Motor neuron (in vitro differentiated cells): Measurements from ENCODE around the gene KIF21A. TPM values are rescaled to one million over a fixed set of nuclear protein-coding genes. Genes with fewer than 3 reads are reported as not detected.

Experiments used
- ATAC-seq, 8 experiments: fragments of 200-7000 bp; cut with Tn5 transposase; replicated peaks in 6 of 8; 2 replicates each; pipeline ENCODE4 v1.8.0; 2021; ENCODE audit warnings: mild to moderate bottlenecking in 8 of 8, moderate library complexity in 8 of 8
- H3K27ac ChIP-seq, 2 donors: fragments of 250-450 bp; sonication (Bioruptor Pico); 2 replicates each; pipeline ENCODE4 v1.9.0; 2021; ENCODE audit warnings: antibody characterized with exemption in 2 of 2, mild to moderate bottlenecking in 2 of 2, moderate library complexity in 1 of 2
- H3K4me1 ChIP-seq, 2 donors: fragments of 250-450 bp; sonication (Bioruptor Pico); replicated peaks in 1 of 2; 2 replicates each; pipeline ENCODE4 v1.6.1; 2021; ENCODE audit warnings: antibody characterized with exemption in 2 of 2, mild to moderate bottlenecking in 2 of 2, moderate library complexity in 1 of 2
- H3K4me3 ChIP-seq, 5 donors: fragments of 250-450 bp; sonication (Bioruptor Pico); 2 replicates each; pipeline ENCODE4 v1.9.0; 2021; ENCODE audit warnings: antibody characterized with exemption in 5 of 5, mild to moderate bottlenecking in 5 of 5, moderate library complexity in 4 of 5
- WGBS, 10 experiments: fragments of 450-650 bp; shearing (Covaris generic); methylation state at CpG; one replicate each; pipeline ENCODE4 v1.0.0; 2022; 5-methylcytosine and 5-hydroxymethylcytosine counted together
- in situ Hi-C, 9 experiments: fragments of 400-800 bp; cut with MboI; loops; one replicate each; pipeline ENCODE4 v1.15.0; 2021; ENCODE audit warnings: low sequenced_read_pairs in 9 of 9, low pct_unique_long_range_greater_than_20kb in 2 of 9; ENCODE audit not compliant: unreplicated experiment in 9 of 9
- total RNA-seq, 8 experiments: library from RNA; unstranded; fragments of 300-600 nt; gene quantifications; 2 replicates each; pipeline versions ENCODE4 v1.2.3 to v1.2.4, GENCODE V29; 2022

Gene KIF21A
- total RNA-seq, 8 experiments from 2014 or later = 4.6 to 96.4 (median 84.1) TPM

DNA sequence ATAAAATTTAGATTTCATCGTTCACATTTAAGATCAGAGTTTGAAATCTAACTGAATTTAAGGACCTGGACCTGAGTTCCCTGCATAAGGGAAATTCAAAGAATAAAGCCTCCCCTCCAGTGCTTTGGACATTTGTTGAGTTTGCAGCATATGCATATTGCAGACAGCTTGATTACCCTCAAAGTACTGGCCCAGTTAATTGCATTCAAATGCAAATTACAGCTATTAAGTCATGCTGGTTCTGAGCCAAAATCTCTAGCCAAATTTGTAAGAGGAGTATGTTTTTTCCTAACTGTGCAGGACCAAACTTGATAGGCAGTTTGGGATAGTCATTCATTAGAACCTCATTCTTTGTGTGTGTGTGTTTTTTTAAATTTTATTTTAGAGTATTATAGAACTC lies 9.1 kb upstream of the KIF21A start:
- WGBS, 10 experiments = 0 to 64% (median 11%) methylated on average over 1 of the region's 1 CpG; no CpG with 5 or more reads in 2 of the 10 experiments
- in situ Hi-C loops = no loop called here
- ATAC-seq = peak in 3 of 8 experiments; percentile 39 to 47 (median 41)
- Histone ChIP-seq H3K4me3 (no peak overlapping the region), H3K4me1 (peaks cover 0 to 5% of the 10 kb centered on the region in 2 donors), H3K27ac (no peak overlapping the region)

- no peak for ATAC-seq
- in situ Hi-C loops = no loop called here
- H3K4me1 ChIP-seq = peaks cover 8 to 14% of the 10 kb centered on the region in 2 donors
- H3K27ac ChIP-seq = no peak overlapping the region
- no peak overlapping the region for H3K4me3 ChIP-seq
Observed at GRCh38 chr12:39448038-39448437, 5.1 kb upstream of the KIF21A start.

DNA sequence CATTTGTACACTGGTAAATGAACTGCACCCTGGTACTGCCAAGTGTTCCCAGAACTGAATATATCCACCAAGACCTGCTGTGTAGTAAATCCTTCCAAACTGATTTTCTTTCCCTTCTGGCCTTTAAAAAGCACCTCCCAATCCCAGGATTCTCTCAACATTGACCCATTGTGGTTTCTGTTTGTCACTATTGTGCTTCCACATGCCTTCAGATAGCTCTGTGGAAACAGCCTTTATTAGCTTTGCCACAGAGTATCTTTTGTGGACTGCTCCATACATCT lies 949 bp upstream of the KIF21A start:
- H3K27ac ChIP-seq = peak overlapping the region; percentile 93 to 97
- peak overlapping the region; percentile 66 to 75 (median 69) for H3K4me3 ChIP-seq
- peaks cover 8 to 17% of the 10 kb centered on the region in 2 donors for H3K4me1 ChIP-seq
- in situ Hi-C loops = no loop called here
- peak in 4 of 8 experiments; percentile 6 to 43 (median 20) for ATAC-seq

- H3K4me3 ChIP-seq = peak overlapping the region; percentile 66 to 75 (median 69)
- no CpG with 5 or more reads among the region's 34 CpGs for WGBS, 10 experiments
- H3K27ac ChIP-seq = peak overlapping the region; percentile 93 to 97
- peaks cover 8 to 22% of the 10 kb centered on the region in 2 donors for H3K4me1 ChIP-seq
- in situ Hi-C loops = no loop called here
- ATAC-seq = no peak
Observed at GRCh38 chr12:39442831-39443080, 164 bp downstream of the KIF21A start.

DNA sequence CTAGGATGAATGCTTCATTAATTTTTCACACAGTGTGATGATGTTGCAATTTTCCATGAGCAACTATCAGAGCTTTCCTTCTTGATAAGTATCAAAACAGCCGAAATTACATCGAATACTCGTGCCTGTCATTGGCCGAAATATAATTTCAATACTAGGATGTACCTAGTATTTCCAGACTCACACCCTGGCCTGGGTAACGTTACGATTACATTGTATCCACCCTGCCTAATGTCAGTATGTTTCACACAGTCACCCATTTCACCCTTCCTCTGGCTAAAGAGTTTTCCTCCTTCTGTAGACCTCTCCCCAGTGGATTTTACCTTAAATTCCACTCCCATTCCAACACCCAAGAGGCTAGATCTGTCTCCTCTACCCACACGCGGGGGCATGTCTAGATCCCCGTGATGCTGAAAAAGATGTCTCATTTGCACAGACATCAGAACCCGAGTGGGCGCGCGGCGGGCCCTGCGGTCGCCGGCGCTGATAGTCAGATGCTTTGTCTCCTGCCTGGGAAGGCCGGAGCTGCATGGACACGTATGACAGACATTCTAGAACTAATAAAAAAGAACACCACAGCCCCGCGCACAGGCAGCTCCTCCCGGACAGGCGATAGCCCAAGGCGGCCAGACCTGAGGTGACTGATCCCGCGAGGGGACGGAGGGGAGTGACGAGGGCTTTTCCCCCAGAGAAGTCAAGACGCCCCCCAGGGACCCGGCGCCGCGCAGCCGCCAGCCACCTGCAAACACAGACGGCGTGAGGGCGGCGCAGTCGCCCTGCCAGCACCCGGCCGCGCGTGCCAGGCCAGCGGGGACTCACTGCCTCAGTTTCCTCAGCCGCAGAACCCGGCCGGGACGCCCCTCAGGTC lies 723 bp downstream of the KIF21A start:
- peak in 7 of 8 experiments; percentile 0 to 10 (median 3) for ATAC-seq
- Histone ChIP-seq H3K4me1 (peaks cover 8 to 22% of the 10 kb centered on the region in 2 donors), H3K27ac (peak overlapping the region; percentile 93 to 97), H3K4me3 (peak overlapping the region; percentile 66 to 75 (median 69))
- in situ Hi-C loops = no loop called here
- WGBS, 10 experiments = 0 to 7% (median 1%) methylated on average over 1 to 20 of the region's 49 CpGs

- ATAC-seq = no peak
- Histone ChIP-seq H3K4me3 (peak overlapping the region; percentile 66 to 75 (median 69)), H3K4me1 (peaks cover 8 to 22% of the 10 kb centered on the region in 2 donors), H3K27ac (peak overlapping the region; percentile 93 to 97)
- 0 to 75% (median 17%) methylated on average over 2 to 5 of the region's 5 CpGs for WGBS, 10 experiments
- in situ Hi-C loops = no loop called here
Observed at GRCh38 chr12:39441189-39441962, 1.5 kb downstream of the KIF21A start.

DNA sequence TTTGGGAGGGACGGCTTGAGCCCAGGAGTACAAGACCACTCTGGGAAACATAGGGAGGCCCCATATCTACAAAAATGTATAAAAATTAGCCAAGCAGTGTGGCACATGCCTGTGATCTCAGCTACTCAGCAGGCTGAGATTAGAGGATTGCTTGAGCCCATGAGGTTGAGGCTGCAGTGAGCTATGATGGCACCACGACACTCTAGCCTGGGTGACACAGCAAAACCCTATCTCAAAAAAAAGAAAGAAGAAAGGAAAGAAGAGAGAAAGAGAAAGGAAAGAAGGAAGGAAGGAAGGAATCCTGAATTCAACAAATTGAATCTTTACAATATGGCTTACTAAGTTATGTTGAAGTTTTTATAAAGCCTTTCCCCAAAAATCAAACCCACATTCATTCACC lies 2.1 kb downstream of the KIF21A start:
- no peak for ATAC-seq
- Histone ChIP-seq H3K4me3 (peak overlapping the region; percentile 66 to 75 (median 69)), H3K27ac (peak overlapping the region; percentile 53 to 78), H3K4me1 (peaks cover 8 to 22% of the 10 kb centered on the region in 2 donors)
- in situ Hi-C loops = no loop called here
- WGBS, 10 experiments = 0 to 100% (median 13%) methylated on average over 1 to 2 of the region's 2 CpGs; no CpG with 5 or more reads in 2 of the 10 experiments

DNA sequence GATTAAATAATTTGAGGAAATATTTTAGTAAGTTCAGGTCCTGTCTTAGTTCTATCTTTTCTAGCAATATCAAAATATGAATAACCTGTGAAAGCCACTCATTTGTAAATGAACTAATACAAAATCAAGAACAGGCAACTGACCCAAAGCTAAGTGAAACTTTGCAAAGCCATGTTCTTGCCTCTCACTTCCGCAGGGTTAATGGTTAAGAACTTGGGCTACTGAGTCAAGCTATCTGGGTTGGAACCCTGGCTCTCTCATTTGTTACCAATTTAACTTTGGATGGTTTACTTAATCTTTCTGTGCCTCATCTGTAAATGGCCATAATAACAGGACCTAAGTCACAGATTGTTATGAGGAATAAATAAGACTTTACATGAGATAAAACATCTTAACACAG lies 2.8 kb downstream of the KIF21A start:
- in situ Hi-C loops = no loop called here
- H3K27ac ChIP-seq = no peak overlapping the region
- H3K4me1 ChIP-seq = peaks cover 8 to 22% of the 10 kb centered on the region in 2 donors
- peak overlapping the region; percentile 66 to 75 (median 69) for H3K4me3 ChIP-seq
- 100% methylated on average over 1 of the region's 1 CpG; no CpG with 5 or more reads in 6 of the 10 experiments for WGBS, 10 experiments
- ATAC-seq = no peak

- in situ Hi-C loops = no loop called here
- H3K4me3 ChIP-seq = no peak overlapping the region
- no peak overlapping the region for H3K27ac ChIP-seq
- 40 to 100% (median 79%) methylated on average over 1 to 3 of the region's 3 CpGs; no CpG with 5 or more reads in 3 of the 10 experiments for WGBS, 10 experiments
- peaks cover 0 to 13% of the 10 kb centered on the region in 2 donors for H3K4me1 ChIP-seq
- no peak for ATAC-seq
Observed at GRCh38 chr12:39435531-39435930, 7.4 kb downstream of the KIF21A start.

- in situ Hi-C loops = no loop called here
- Histone ChIP-seq H3K4me3 (no peak overlapping the region), H3K27ac (no peak overlapping the region), H3K4me1 (no peaks in the 10 kb centered on the region)
- no peak for ATAC-seq
- WGBS, 10 experiments = 100% methylated on average over 1 of the region's 1 CpG; no CpG with 5 or more reads in 4 of the 10 experiments
Observed at GRCh38 chr12:39431797-39432196, 11.1 kb downstream of the KIF21A start.

DNA sequence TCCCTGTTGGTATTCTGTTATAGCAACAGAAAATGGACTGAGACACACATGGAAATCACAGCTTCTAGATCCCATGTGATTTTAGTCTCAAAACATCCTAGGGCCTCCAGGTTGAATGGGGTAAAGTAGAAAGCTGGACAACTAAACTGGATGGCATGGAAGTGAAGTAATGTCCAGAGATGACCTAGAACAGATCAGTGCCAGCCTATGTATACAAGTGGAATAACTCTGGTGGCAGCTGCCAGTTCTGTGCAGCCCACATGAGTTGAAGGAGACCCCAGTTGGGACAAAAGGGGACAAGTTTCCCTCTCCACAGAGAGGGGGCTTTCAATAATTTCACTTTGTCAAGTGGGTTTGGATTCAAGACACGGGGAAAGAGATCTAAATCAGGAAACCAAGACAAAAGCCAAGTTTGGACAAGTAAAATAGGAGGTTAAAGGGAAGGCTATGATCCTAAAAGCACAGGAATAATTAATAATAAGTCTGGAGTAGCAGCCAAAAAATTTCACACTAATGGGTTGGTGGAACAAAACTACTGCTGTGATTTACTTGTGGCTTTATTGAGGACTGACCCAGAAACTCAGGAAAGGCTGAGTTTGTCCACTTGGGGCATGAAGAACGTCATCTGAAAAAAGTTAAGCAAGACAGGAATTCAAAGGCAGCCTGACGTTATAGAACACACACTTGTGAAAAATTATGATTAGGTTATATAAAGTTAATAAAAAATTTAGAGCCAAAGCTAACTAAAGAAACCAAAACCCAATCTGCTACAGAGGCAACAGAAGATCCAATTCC lies 11.7 kb downstream of the KIF21A start:
- WGBS, 10 experiments = 31 to 100% (median 80%) methylated on average over 1 to 3 of the region's 3 CpGs; no CpG with 5 or more reads in 1 of the 10 experiments
- Histone ChIP-seq H3K27ac (no peak overlapping the region), H3K4me1 (no peaks in the 10 kb centered on the region), H3K4me3 (no peak overlapping the region)
- in situ Hi-C loops = no loop called here
- no peak for ATAC-seq

GRCh38 chr12:39429809-39430208 lies 13.1 kb downstream of the KIF21A start:
- Histone ChIP-seq H3K4me1 (no peaks in the 10 kb centered on the region), H3K4me3 (no peak overlapping the region), H3K27ac (no peak overlapping the region)
- ATAC-seq = no peak
- 65 to 100% (median 95%) methylated on average over 1 to 2 of the region's 2 CpGs for WGBS, 10 experiments
- in situ Hi-C loops = no loop called here

DNA sequence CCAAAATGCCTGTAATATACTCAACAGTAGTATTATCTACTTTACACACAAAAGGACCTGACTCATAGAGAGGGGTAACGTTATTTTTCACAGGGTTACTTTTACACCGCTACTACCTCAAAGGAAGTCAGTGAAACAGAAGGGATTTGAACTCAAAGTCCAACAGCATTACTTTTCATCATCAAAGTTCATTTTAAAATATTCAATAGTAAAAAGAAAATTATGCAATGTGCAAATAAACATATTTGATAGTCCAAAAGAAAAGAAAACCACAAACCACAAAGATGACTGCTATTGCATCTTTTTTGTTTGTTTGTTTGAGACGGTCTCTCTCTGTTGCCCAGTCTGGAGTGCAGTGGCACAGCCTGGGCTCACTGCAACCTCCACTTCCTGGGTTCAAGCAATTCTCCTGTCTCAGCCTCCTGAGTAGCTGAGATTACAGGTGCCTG lies 15.5 kb downstream of the KIF21A start:
- no peak for ATAC-seq
- no peak overlapping the region for H3K4me3 ChIP-seq
- H3K4me1 ChIP-seq = no peaks in the 10 kb centered on the region
- WGBS, 10 experiments = 61 to 100% (median 100%) methylated on average over 1 to 3 of the region's 3 CpGs; no CpG with 5 or more reads in 1 of the 10 experiments
- in situ Hi-C loops = no loop called here
- H3K27ac ChIP-seq = no peak overlapping the region
